ENCODE measurements around the gene COPZ2. TPM values are rescaled to one million over a fixed set of nuclear protein-coding genes. Genes with fewer than 3 reads are reported as not detected.

COPZ2 gene
- total and polyA plus RNA-seq, 9 of the 15 experiments (the other 6 are each of a cell fraction or from before 2014, with no cell fraction given): 0.22 to 0.49 TPM; not detected in 7

DNA sequence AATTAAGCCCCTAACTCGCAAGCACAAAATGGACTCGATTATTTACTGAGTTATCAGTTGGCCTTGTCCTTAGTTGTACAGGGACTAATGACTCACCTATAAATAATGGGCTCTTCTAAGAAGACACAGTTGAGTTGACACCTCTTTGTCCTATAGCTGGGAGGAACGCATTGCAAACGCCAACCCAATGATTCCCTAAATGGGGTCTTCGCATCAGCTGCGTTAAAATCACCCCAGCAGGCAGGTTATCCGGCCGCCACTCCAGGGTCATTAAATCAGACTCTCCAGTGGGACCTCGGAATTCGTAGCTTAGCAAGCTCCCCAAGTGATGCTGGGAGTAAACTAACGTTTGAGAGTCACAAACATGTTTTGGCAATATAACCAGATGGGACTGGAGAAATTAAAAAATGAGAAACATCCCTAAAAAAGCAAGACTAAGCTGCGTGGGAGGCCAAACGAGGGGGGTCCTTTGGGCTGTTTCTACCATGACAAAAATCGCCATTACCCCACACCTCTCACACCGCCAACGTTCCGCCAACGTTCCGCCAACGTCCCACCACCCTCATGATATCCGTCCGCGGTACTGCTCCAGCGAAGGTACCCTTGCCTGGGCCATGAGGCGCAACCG, 9.6 kb upstream of the COPZ2 start (continued):
- TF ChIP-seq, protein P1, sequence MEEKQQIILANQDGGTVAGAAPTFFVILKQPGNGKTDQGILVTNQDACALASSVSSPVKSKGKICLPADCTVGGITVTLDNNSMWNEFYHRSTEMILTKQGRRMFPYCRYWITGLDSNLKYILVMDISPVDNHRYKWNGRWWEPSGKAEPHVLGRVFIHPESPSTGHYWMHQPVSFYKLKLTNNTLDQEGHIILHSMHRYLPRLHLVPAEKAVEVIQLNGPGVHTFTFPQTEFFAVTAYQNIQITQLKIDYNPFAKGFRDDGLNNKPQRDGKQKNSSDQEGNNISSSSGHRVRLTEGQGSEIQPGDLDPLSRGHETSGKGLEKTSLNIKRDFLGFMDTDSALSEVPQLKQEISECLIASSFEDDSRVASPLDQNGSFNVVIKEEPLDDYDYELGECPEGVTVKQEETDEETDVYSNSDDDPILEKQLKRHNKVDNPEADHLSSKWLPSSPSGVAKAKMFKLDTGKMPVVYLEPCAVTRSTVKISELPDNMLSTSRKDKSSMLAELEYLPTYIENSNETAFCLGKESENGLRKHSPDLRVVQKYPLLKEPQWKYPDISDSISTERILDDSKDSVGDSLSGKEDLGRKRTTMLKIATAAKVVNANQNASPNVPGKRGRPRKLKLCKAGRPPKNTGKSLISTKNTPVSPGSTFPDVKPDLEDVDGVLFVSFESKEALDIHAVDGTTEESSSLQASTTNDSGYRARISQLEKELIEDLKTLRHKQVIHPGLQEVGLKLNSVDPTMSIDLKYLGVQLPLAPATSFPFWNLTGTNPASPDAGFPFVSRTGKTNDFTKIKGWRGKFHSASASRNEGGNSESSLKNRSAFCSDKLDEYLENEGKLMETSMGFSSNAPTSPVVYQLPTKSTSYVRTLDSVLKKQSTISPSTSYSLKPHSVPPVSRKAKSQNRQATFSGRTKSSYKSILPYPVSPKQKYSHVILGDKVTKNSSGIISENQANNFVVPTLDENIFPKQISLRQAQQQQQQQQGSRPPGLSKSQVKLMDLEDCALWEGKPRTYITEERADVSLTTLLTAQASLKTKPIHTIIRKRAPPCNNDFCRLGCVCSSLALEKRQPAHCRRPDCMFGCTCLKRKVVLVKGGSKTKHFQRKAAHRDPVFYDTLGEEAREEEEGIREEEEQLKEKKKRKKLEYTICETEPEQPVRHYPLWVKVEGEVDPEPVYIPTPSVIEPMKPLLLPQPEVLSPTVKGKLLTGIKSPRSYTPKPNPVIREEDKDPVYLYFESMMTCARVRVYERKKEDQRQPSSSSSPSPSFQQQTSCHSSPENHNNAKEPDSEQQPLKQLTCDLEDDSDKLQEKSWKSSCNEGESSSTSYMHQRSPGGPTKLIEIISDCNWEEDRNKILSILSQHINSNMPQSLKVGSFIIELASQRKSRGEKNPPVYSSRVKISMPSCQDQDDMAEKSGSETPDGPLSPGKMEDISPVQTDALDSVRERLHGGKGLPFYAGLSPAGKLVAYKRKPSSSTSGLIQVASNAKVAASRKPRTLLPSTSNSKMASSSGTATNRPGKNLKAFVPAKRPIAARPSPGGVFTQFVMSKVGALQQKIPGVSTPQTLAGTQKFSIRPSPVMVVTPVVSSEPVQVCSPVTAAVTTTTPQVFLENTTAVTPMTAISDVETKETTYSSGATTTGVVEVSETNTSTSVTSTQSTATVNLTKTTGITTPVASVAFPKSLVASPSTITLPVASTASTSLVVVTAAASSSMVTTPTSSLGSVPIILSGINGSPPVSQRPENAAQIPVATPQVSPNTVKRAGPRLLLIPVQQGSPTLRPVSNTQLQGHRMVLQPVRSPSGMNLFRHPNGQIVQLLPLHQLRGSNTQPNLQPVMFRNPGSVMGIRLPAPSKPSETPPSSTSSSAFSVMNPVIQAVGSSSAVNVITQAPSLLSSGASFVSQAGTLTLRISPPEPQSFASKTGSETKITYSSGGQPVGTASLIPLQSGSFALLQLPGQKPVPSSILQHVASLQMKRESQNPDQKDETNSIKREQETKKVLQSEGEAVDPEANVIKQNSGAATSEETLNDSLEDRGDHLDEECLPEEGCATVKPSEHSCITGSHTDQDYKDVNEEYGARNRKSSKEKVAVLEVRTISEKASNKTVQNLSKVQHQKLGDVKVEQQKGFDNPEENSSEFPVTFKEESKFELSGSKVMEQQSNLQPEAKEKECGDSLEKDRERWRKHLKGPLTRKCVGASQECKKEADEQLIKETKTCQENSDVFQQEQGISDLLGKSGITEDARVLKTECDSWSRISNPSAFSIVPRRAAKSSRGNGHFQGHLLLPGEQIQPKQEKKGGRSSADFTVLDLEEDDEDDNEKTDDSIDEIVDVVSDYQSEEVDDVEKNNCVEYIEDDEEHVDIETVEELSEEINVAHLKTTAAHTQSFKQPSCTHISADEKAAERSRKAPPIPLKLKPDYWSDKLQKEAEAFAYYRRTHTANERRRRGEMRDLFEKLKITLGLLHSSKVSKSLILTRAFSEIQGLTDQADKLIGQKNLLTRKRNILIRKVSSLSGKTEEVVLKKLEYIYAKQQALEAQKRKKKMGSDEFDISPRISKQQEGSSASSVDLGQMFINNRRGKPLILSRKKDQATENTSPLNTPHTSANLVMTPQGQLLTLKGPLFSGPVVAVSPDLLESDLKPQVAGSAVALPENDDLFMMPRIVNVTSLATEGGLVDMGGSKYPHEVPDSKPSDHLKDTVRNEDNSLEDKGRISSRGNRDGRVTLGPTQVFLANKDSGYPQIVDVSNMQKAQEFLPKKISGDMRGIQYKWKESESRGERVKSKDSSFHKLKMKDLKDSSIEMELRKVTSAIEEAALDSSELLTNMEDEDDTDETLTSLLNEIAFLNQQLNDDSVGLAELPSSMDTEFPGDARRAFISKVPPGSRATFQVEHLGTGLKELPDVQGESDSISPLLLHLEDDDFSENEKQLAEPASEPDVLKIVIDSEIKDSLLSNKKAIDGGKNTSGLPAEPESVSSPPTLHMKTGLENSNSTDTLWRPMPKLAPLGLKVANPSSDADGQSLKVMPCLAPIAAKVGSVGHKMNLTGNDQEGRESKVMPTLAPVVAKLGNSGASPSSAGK (IDR thresholded peaks at IDR 0.05): no peak
- TF ChIP-seq, protein P2, sequence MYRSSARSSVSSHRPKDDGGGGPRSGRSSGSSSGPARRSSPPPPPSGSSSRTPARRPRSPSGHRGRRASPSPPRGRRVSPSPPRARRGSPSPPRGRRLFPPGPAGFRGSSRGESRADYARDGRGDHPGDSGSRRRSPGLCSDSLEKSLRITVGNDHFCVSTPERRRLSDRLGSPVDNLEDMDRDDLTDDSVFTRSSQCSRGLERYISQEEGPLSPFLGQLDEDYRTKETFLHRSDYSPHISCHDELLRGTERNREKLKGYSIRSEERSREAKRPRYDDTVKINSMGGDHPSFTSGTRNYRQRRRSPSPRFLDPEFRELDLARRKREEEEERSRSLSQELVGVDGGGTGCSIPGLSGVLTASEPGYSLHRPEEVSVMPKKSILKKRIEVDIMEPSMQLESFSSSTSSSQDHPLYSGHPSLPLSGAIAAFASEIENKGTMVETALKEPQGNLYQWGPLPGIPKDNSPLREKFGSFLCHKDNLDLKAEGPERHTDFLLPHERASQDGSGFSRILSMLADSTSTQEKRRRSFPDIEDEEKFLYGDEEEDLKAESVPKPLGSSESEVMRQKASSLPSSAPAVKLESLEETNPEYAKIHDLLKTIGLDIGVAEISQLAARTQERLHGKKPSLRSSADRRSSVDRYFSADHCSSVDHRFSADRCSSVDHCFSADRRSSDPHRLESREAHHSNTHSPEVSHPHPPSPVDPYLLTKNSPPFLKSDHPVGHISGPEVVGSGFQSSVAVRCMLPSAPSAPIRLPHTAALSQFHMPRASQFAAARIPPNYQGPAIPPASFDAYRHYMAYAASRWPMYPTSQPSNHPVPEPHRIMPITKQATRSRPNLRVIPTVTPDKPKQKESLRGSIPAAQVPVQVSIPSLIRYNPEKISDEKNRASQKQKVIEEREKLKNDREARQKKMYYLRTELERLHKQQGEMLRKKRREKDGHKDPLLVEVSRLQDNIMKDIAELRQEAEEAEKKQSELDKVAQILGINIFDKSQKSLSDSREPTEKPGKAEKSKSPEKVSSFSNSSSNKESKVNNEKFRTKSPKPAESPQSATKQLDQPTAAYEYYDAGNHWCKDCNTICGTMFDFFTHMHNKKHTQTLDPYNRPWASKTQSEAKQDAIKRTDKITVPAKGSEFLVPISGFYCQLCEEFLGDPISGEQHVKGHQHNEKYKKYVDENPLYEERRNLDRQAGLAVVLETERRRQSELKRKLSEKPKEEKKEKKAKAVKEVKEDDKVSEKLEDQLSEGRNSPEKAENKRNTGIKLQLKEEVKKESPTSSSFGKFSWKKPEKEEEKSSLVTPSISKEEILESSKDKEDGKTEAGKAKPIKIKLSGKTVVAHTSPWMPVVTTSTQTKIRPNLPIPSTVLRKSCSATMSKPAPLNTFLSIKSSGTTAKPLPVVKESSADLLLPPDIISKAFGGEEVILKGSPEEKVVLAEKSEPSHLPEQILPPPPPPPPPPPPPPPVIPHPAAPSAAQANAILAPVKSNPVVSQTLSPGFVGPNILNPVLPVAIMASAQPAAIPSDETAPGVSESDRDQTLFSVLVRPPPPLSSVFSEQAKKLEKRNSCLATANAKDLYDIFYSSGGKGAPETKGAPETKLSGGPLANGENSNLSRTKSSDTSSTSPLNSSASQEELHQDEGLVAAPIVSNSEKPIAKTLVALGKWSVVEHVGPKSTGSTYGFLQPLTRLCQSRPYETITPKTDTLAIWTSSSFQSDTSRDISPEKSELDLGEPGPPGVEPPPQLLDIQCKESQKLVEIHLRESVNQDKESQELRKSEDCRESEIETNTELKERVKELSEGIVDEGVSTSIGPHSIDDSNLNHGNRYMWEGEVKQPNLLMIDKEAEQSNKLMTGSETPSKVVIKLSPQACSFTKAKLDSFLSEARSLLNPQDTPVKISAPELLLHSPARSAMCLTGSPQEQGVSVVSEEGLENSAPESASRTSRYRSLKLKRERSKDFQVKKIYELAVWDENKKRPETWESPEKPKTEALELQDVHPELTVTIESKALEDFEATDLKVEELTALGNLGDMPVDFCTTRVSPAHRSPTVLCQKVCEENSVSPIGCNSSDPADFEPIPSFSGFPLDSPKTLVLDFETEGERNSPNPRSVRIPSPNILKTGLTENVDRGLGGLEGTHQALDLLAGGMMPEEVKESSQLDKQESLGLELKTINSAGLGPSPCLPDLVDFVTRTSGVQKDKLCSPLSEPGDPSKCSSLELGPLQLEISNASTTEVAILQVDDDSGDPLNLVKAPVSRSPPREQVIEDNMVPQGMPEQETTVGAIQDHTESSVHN (IDR thresholded peaks at IDR 0.05; ENCODE audit: borderline replicate concordance in 1 of 2, low read depth in 1 of 2): no peak
- TF ChIP-seq ARID1B (IDR thresholded peaks at IDR 0.05) (peak; percentile 49; the same call in 1 of the 2 replicates), ZNF24 (IDR thresholded peaks at IDR 0.05) (0 out of 2 replicates have a peak, but pooled peaks have one; percentile 48)
- TF ChIP-seq, protein P3, sequence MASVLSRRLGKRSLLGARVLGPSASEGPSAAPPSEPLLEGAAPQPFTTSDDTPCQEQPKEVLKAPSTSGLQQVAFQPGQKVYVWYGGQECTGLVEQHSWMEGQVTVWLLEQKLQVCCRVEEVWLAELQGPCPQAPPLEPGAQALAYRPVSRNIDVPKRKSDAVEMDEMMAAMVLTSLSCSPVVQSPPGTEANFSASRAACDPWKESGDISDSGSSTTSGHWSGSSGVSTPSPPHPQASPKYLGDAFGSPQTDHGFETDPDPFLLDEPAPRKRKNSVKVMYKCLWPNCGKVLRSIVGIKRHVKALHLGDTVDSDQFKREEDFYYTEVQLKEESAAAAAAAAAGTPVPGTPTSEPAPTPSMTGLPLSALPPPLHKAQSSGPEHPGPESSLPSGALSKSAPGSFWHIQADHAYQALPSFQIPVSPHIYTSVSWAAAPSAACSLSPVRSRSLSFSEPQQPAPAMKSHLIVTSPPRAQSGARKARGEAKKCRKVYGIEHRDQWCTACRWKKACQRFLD (CRISPR knock-in tag; IDR thresholded peaks at IDR 0.05): peak; percentile 46

Measured in K562 (cell line).